HepG2 (cell line): ENCODE results near the gene GFPT1. TPM values are rescaled to one million over a fixed set of nuclear protein-coding genes. Genes with fewer than 3 reads are reported as not detected.

Experiments used
- ATAC-seq: fragments of 200-7000 bp; cut with Tn5 transposase; 3 replicates; pipeline ENCODE4 v1.9.1; 2020; ENCODE audit warnings: mild to moderate bottlenecking, moderate library complexity
- BruUV-seq: library from RNA; stranded (reverse); fragments of 400-500 nt; replicated peaks from 2 replicates; lab custom pipeline; 2021; lab: Mats Ljungman, UMichigan
- CTCF ChIA-PET: fragments of 300-600 bp; formaldehyde crosslinking; extraction: SDS; loops from one replicate; lab custom pipeline; 2021; ENCODE audit warnings: low total read pairs, inconsistent platforms, low intra/inter-chr PET ratio; lab: Yijun Ruan, JAX
- POLR2A ChIA-PET: fragments of 350-600 bp; sonication (Branson Sonifier 250); formaldehyde crosslinking; loops from one replicate; lab custom pipeline; 2020; ENCODE audit warnings: antibody characterized with exemption, inconsistent platforms; lab: Yijun Ruan, JAX
- DNase-seq: peaks from one replicate; pipeline ENCODE4 v3.0.0-alpha.2; 2015; ENCODE audit warnings: low spot score
- FAIRE-seq: peaks from 3 replicates; lab custom pipeline; 2011; peaks lifted over from hg19 to GRCh38; lab: Jason Lieb, UNC
- H2AFZ ChIP-seq: one replicate; pipeline ENCODE4 v1.6.1; 2011; ENCODE audit warnings: low read length, inconsistent platforms
- H3K27ac ChIP-seq: fragments of 300-600 bp; 3 replicates; pipeline ENCODE4 v1.8.0; 2011; ENCODE audit warnings: mixed run types, mild to moderate bottlenecking, mixed read lengths, low read length, inconsistent platforms; ENCODE audit not compliant: insufficient read depth; ENCODE audit errors: extremely low read length
- H3K27me3 ChIP-seq, 2 experiments: fragments of 200-600 bp in 1 of 2; 2 replicates in 1 of 2; 3 replicates in 1 of 2; pipeline versions ENCODE4 v1.6.0 to v1.8.0; 2011; ENCODE audit warnings: low read length in 2 of 2, mild to moderate bottlenecking in 2 of 2, moderate library complexity in 2 of 2, inconsistent platforms in 1 of 2; ENCODE audit not compliant: insufficient read depth in 2 of 2, control insufficient read depth in 1 of 2
- H3K36me3 ChIP-seq, 2 experiments: fragments of 200-600 bp in 1 of 2; replicated peaks in 1 of 2; 2 replicates in 1 of 2; 3 replicates in 1 of 2; pipeline versions ENCODE4 v1.5.1 to v1.8.0; 2011; ENCODE audit warnings: low read length in 2 of 2, inconsistent platforms in 1 of 2; ENCODE audit not compliant: insufficient read depth in 2 of 2, control insufficient read depth in 1 of 2
- H3K4me1 ChIP-seq: 2 replicates; pipeline ENCODE4 v1.5.1; 2012; ENCODE audit warnings: low read length, inconsistent platforms; ENCODE audit not compliant: insufficient read depth
- H3K4me2 ChIP-seq: 2 replicates; pipeline ENCODE4 v1.6.0; 2011; ENCODE audit warnings: low read depth, low read length, inconsistent platforms
- H3K4me3 ChIP-seq, 3 experiments: fragments of 200-600 bp in 1 of 3; sonication (generic), shearing (Covaris generic) in 1 of 3; replicated peaks in 1 of 3; 2 replicates each; pipeline ENCODE4 v1.5.1; 2011 to 2016; ENCODE audit warnings: low read length in 3 of 3, inconsistent platforms in 2 of 3, low read depth in 2 of 3, mild to moderate bottlenecking in 2 of 3, control low read depth in 1 of 3, mixed read lengths in 1 of 3; ENCODE audit not compliant: insufficient read depth in 1 of 3
- H3K79me2 ChIP-seq: one replicate; pipeline ENCODE4 v1.6.1; 2011; ENCODE audit warnings: low read length, inconsistent platforms; ENCODE audit not compliant: insufficient read depth
- H3K9ac ChIP-seq: 2 replicates; pipeline ENCODE4 v1.6.0; 2011; ENCODE audit warnings: mild to moderate bottlenecking, low read depth, low read length, inconsistent platforms; ENCODE audit not compliant: insufficient read depth
- H3K9me3 ChIP-seq: 2 replicates; pipeline ENCODE4 v1.5.1; 2012; ENCODE audit warnings: mild to moderate bottlenecking, low read length
- H4K20me1 ChIP-seq: 2 replicates; pipeline ENCODE4 v1.6.0; 2011; ENCODE audit warnings: inconsistent platforms, mild to moderate bottlenecking, low read length, moderate library complexity; ENCODE audit not compliant: insufficient read depth
- HOXD1 ChIP-seq: sonication (generic); formaldehyde crosslinking; IDR thresholded peaks from 2 replicates; pipeline ENCODE4 v1.5.0; 2020; ENCODE audit warnings: missing genetic modification reagents
- PITX1 ChIP-seq: sonication (generic); formaldehyde crosslinking; IDR thresholded peaks from 2 replicates; pipeline ENCODE4 v1.5.1; 2020; ENCODE audit warnings: mild to moderate bottlenecking, missing genetic modification reagents
- RFX5 ChIP-seq: IDR thresholded peaks from 2 replicates; pipeline ENCODE4 v1.6.1; 2011; ENCODE audit warnings: low read depth, low read length, improper control_type of control experiment
- RFXANK ChIP-seq: IDR thresholded peaks from 2 replicates; pipeline ENCODE4 v1.6.1; 2016
- SMAD3 ChIP-seq: sonication (generic); formaldehyde crosslinking; IDR thresholded peaks from 2 replicates; pipeline ENCODE4 v1.4.0; 2020; ENCODE audit warnings: missing genetic modification reagents
- SPEN ChIP-seq: sonication (generic); formaldehyde crosslinking; IDR thresholded peaks from 2 replicates; pipeline ENCODE4 v1.5.1; 2020; ENCODE audit warnings: low read depth, mild to moderate bottlenecking, missing genetic modification reagents
- WIZ ChIP-seq: sonication (generic); formaldehyde crosslinking; IDR thresholded peaks from 2 replicates; pipeline ENCODE4 v1.5.1; 2020; ENCODE audit warnings: mild to moderate bottlenecking, missing genetic modification reagents
- YEATS2 ChIP-seq: sonication (generic); formaldehyde crosslinking; IDR thresholded peaks from 2 replicates; pipeline ENCODE4 v1.4.0; 2020; ENCODE audit warnings: missing genetic modification reagents, borderline replicate concordance
- ZNF207 ChIP-seq: fragments of 450-650 bp; IDR thresholded peaks from 2 replicates; pipeline ENCODE4 v1.6.1; 2016; ENCODE audit warnings: antibody characterized with exemption, borderline replicate concordance
- ZNF331 ChIP-seq: sonication (generic); formaldehyde crosslinking; IDR thresholded peaks from 2 replicates; pipeline ENCODE4 v1.4.0; 2020; ENCODE audit warnings: missing genetic modification reagents
- ZNF382 ChIP-seq: sonication (generic); formaldehyde crosslinking; IDR thresholded peaks from 2 replicates; pipeline ENCODE4 v1.5.0; 2020; ENCODE audit warnings: missing genetic modification reagents, mild to moderate bottlenecking, borderline replicate concordance
- ZNF547 ChIP-seq: sonication (generic); formaldehyde crosslinking; IDR thresholded peaks from 2 replicates; pipeline ENCODE4 v1.5.1; 2020; ENCODE audit warnings: mild to moderate bottlenecking, missing genetic modification reagents
- ZNF607 ChIP-seq: sonication (generic); formaldehyde crosslinking; IDR thresholded peaks from 2 replicates; pipeline ENCODE4 v1.5.1; 2020; ENCODE audit warnings: missing genetic modification reagents, mild to moderate bottlenecking, borderline replicate concordance
- ZSCAN25 ChIP-seq: sonication (generic); formaldehyde crosslinking; IDR thresholded peaks from 2 replicates; pipeline ENCODE4 v1.8.0; 2022; ENCODE audit warnings: mild to moderate bottlenecking, missing genetic modification reagents
- in situ Hi-C: cut with HindIII; loops from 2 replicates; pipeline ENCODE4 v1.10.0; 2017; ENCODE audit warnings: low pct_unique_long_range_greater_than_20kb; ENCODE audit not compliant: extremely low pct_ligation_motif_present
- intact Hi-C: fragments of 100-400 bp; cut with micrococcal nuclease; formaldehyde crosslinking; loops from one replicate; pipeline ENCODE4 v1.10.0; 2022; ENCODE audit not compliant: unreplicated experiment
- polyA plus RNA-seq, 8 experiments: library from polyadenylated mRNA; depleted of rRNA in 3 of 8; stranded (reverse) in 7 of 8; unstranded in 1 of 8; fragments of >200 nt; fragmentation: Illumina TruSeq in 4 of 8; extraction: Trizol in 4 of 8; gene quantifications; 2 replicates each; pipeline versions ENCODE4 v1.2.1 to v1.2.3, GENCODE V29; 2011 to 2016; ENCODE audit warnings: low read depth in 4 of 8, missing spikeins in 1 of 8, mixed read lengths in 1 of 8; ENCODE audit not compliant: insufficient read depth in 1 of 8
- total RNA-seq, 5 experiments: library from RNA; depleted of rRNA; stranded (reverse); fragments of >200 nt; fragmentation: Illumina TruSeq; extraction: Trizol; gene quantifications; 2 replicates each; pipeline ENCODE4 v1.2.3, GENCODE V29; 2016; ENCODE audit warnings: low read depth in 1 of 5
- TF ChIP-seq, protein P1 (sequence below): sonication (generic); formaldehyde crosslinking; conservative IDR thresholded peaks from 2 replicates; pipeline ENCODE4 v1.8.0; 2022; ENCODE audit warnings: mild to moderate bottlenecking, moderate library complexity, missing genetic modification reagents
- TF ChIP-seq, protein P2 (sequence below): sonication (generic); formaldehyde crosslinking; IDR thresholded peaks from 2 replicates; pipeline ENCODE4 v1.5.1; 2020; ENCODE audit warnings: missing genetic modification reagents, mild to moderate bottlenecking, borderline replicate concordance
- TF ChIP-seq, protein P3 (sequence below): fragments of 450-650 bp; IDR thresholded peaks from 2 replicates; pipeline ENCODE4 v1.6.1; 2017
- TF ChIP-seq, protein P4 (sequence below): sonication (generic); formaldehyde crosslinking; IDR thresholded peaks from 2 replicates; pipeline ENCODE4 v1.8.1; 2022; ENCODE audit warnings: low read depth, mild to moderate bottlenecking, missing genetic modification reagents
- TF ChIP-seq, protein P5 (sequence below): sonication (generic); formaldehyde crosslinking; IDR thresholded peaks from 2 replicates; pipeline ENCODE4 v1.5.0; 2020; ENCODE audit warnings: missing genetic modification reagents, mild to moderate bottlenecking, borderline replicate concordance

The GFPT1 gene
- total and polyA plus RNA-seq, 2 of the 13 experiments (the other 11 are each of a cell fraction or from before 2014, with no cell fraction given): 24.0 to 84.9 TPM

DNA sequence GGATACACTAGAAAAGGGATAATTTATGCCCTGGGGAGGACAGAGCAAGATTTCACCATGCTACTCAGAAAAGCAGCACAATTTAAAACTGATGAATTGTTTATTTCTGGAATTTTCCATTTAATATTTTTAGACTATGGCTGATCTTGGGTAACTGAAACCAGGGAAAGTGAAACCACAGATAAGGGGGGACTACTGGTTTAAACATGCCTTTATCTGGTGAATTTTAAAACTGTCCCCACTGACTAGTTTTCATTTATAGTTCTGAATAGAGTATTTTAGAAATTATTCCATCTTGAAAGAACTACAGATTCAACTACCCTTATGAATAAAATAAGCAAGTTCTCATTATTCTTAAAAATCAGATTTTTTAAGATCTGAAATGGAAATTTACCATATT, 35.2 kb upstream of the GFPT1 start:
- H3K9ac ChIP-seq: no peak overlapping the region
- TF ChIP-seq, protein P1, sequence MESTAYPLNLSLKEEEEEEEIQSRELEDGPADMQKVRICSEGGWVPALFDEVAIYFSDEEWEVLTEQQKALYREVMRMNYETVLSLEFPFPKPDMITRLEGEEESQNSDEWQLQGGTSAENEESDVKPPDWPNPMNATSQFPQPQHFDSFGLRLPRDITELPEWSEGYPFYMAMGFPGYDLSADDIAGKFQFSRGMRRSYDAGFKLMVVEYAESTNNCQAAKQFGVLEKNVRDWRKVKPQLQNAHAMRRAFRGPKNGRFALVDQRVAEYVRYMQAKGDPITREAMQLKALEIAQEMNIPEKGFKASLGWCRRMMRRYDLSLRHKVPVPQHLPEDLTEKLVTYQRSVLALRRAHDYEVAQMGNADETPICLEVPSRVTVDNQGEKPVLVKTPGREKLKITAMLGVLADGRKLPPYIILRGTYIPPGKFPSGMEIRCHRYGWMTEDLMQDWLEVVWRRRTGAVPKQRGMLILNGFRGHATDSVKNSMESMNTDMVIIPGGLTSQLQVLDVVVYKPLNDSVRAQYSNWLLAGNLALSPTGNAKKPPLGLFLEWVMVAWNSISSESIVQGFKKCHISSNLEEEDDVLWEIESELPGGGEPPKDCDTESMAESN (CRISPR knock-in tag): no peak
- TF ChIP-seq ZNF607 (no peak), WIZ (CRISPR knock-in tag) (no peak), RFX5 (no peak), ZNF207 (no peak), PITX1 (CRISPR knock-in tag) (no peak), HOXD1 (CRISPR knock-in tag) (no peak), ZNF331 (CRISPR knock-in tag) (no peak), ZSCAN25 (CRISPR knock-in tag) (no peak), YEATS2 (CRISPR knock-in tag) (no peak), SMAD3 (CRISPR knock-in tag) (no peak), RFXANK (CRISPR knock-in tag) (no peak), ZNF382 (CRISPR knock-in tag) (no peak), SPEN (no peak), ZNF547 (CRISPR knock-in tag) (no peak)
- TF ChIP-seq, protein P2, sequence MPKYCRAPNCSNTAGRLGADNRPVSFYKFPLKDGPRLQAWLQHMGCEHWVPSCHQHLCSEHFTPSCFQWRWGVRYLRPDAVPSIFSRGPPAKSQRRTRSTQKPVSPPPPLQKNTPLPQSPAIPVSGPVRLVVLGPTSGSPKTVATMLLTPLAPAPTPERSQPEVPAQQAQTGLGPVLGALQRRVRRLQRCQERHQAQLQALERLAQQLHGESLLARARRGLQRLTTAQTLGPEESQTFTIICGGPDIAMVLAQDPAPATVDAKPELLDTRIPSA (CRISPR knock-in tag): no peak
- TF ChIP-seq, protein P3, sequence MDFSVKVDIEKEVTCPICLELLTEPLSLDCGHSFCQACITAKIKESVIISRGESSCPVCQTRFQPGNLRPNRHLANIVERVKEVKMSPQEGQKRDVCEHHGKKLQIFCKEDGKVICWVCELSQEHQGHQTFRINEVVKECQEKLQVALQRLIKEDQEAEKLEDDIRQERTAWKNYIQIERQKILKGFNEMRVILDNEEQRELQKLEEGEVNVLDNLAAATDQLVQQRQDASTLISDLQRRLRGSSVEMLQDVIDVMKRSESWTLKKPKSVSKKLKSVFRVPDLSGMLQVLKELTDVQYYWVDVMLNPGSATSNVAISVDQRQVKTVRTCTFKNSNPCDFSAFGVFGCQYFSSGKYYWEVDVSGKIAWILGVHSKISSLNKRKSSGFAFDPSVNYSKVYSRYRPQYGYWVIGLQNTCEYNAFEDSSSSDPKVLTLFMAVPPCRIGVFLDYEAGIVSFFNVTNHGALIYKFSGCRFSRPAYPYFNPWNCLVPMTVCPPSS: no peak
- TF ChIP-seq, protein P4, sequence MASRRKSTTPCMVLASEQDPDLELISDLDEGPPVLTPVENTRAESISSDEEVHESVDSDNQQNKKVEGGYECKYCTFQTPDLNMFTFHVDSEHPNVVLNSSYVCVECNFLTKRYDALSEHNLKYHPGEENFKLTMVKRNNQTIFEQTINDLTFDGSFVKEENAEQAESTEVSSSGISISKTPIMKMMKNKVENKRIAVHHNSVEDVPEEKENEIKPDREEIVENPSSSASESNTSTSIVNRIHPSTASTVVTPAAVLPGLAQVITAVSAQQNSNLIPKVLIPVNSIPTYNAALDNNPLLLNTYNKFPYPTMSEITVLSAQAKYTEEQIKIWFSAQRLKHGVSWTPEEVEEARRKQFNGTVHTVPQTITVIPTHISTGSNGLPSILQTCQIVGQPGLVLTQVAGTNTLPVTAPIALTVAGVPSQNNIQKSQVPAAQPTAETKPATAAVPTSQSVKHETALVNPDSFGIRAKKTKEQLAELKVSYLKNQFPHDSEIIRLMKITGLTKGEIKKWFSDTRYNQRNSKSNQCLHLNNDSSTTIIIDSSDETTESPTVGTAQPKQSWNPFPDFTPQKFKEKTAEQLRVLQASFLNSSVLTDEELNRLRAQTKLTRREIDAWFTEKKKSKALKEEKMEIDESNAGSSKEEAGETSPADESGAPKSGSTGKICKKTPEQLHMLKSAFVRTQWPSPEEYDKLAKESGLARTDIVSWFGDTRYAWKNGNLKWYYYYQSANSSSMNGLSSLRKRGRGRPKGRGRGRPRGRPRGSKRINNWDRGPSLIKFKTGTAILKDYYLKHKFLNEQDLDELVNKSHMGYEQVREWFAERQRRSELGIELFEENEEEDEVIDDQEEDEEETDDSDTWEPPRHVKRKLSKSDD: no peak
- TF ChIP-seq, protein P5, sequence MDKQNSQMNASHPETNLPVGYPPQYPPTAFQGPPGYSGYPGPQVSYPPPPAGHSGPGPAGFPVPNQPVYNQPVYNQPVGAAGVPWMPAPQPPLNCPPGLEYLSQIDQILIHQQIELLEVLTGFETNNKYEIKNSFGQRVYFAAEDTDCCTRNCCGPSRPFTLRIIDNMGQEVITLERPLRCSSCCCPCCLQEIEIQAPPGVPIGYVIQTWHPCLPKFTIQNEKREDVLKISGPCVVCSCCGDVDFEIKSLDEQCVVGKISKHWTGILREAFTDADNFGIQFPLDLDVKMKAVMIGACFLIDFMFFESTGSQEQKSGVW (CRISPR knock-in tag): no peak
- BruUV-seq: no TSS peak
- H4K20me1 ChIP-seq: no peaks in the 10 kb centered on the region
- H3K79me2 ChIP-seq: no peaks in the 10 kb centered on the region
- intact Hi-C loops (no loop called here), in situ Hi-C loops (no loop called here)
- H3K4me3 ChIP-seq: no peak overlapping the region
- FAIRE-seq (no peak), ATAC-seq (no peak), DNase-seq (no peak)
- no peaks in the 10 kb centered on the region for H3K4me1 ChIP-seq
- CTCF ChIA-PET: no interaction called here
- H3K9me3 ChIP-seq: no peaks in the 10 kb centered on the region
- peaks cover 11 to 31% of the 10 kb centered on the region in 2 experiments; a peak in 4 of 5 replicates for H3K36me3 ChIP-seq
- H3K27me3 ChIP-seq: no peaks in the 10 kb centered on the region; a peak in 1 of 5 replicates
- H3K27ac ChIP-seq: no peak overlapping the region
- no peak overlapping the region for H2AFZ ChIP-seq
- POLR2A ChIA-PET: interaction anchor here (1.2 kb wide), 1 partner anchor 15 kb away, joined by 3 read pairs; the partner anchor contains the start of gene NFU1
- no peak overlapping the region for H3K4me2 ChIP-seq
